Activated T-helper 2 cell treated with anti-CD3 and anti-CD28 coated beads, Interferon-gamma antibody, Interleukin-2, Interleukin-4, amounts not matched to agents 10 μg/mL and 5 μg/mL and 100 μg/mL, durations not matched to agents 14 hours and 24 hours and 36 hours (primary cell): ENCODE measurements around the gene RASL10A. TPM values are rescaled to one million over a fixed set of nuclear protein-coding genes. Genes with fewer than 3 reads are reported as not detected.

Experiments
- DNase-seq: peaks from one replicate; pipeline ENCODE4 v3.0.0; 2021; ENCODE audit warnings: low spot score
- H3K27ac Mint-ChIP-seq: one replicate; pipeline ENCODE4 v1.8.0; 2021; ENCODE audit warnings: mixed read lengths
- H3K27me3 Mint-ChIP-seq: one replicate; pipeline ENCODE4 v1.8.0; 2021; ENCODE audit warnings: low read depth, mixed read lengths
- H3K36me3 Mint-ChIP-seq: one replicate; pipeline ENCODE4 v1.8.0; 2021; ENCODE audit warnings: low read depth, mixed read lengths
- H3K4me1 Mint-ChIP-seq: one replicate; pipeline ENCODE4 v1.8.0; 2021; ENCODE audit warnings: low read depth, mixed read lengths
- H3K4me3 Mint-ChIP-seq: one replicate; pipeline ENCODE4 v1.8.0; 2021; ENCODE audit warnings: low read depth, mild to moderate bottlenecking, moderate library complexity, mixed read lengths
- H3K9me3 Mint-ChIP-seq: one replicate; pipeline ENCODE4 v1.8.0; 2021; ENCODE audit warnings: mixed read lengths
- intact Hi-C: fragments of 100-400 bp; cut with micrococcal nuclease; formaldehyde crosslinking; loops from one replicate; pipeline ENCODE4 v1.15.1; 2023
- total RNA-seq: library from RNA; stranded (reverse); gene quantifications from 2 replicates; pipeline ENCODE4 v1.2.3, GENCODE V29; 2022

RASL10A gene
- total RNA-seq, 1 donor from 2014 or later = 0.52 TPM

DNA sequence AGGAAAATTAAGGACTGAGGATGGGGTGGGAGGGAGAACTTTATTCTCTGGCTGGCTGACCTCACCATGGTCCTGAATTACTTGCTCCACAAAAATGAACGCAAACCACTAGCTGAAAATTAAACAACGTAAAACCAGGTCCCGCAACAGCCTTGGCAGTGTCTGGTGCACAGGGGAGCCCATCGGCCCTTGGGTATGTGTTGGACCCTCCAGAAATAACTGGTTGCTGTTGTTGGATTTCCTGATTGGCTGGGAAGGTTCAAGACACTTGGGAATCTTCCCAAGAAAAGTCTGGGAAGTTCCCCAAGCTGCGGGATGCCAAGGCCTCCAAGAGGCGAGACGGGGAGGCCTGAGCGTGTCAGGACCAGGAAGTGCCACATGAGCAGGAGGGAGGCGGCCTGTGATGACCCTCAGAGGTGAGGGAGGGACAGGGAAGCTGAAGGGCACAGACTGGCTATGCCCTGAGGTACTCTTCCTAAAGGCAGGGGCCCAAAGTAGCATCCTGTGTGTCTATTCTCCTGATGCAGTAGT lies 10.4 kb upstream of the RASL10A start:
- H3K36me3 Mint-ChIP-seq = peaks cover 11% of the 10 kb centered on the region
- no peak overlapping the region for H3K4me3 Mint-ChIP-seq
- no peak for DNase-seq
- no peaks in the 10 kb centered on the region for H3K9me3 Mint-ChIP-seq
- no peaks in the 10 kb centered on the region for H3K4me1 Mint-ChIP-seq
- H3K27ac Mint-ChIP-seq = no peak overlapping the region
- intact Hi-C loops = no loop called here
- H3K27me3 Mint-ChIP-seq = no peaks in the 10 kb centered on the region

- H3K36me3 Mint-ChIP-seq = peaks cover 10% of the 10 kb centered on the region
- no peaks in the 10 kb centered on the region for H3K4me1 Mint-ChIP-seq
- H3K4me3 Mint-ChIP-seq = no peak overlapping the region
- no peak overlapping the region for H3K27ac Mint-ChIP-seq
- intact Hi-C loops = no loop called here
- DNase-seq = no peak
- no peaks in the 10 kb centered on the region for H3K9me3 Mint-ChIP-seq
- H3K27me3 Mint-ChIP-seq = no peaks in the 10 kb centered on the region
Observed at GRCh38 chr22:29325356-29325755, 9.9 kb upstream of the RASL10A start.

DNA sequence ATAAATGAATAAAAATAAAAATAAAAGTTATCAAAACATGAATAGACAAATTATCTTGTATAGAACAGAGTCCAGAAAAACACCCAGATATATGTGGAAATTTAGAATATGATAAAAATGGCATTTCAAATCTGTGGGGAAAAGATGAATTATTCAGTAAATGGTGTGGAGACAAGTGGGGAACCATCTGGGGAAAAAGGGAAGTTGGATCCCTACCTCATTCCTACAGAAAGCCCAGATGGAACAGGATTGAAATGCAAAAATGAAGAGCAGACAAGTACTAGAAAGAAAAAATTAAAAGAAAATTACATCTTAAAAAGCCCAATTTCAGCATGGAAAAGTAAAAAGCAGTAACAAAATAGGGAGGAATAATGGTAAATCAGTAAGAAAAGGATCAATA lies 8.1 kb upstream of the RASL10A start:
- DNase-seq = no peak
- H3K4me1 Mint-ChIP-seq = no peaks in the 10 kb centered on the region
- no peak overlapping the region for H3K4me3 Mint-ChIP-seq
- H3K9me3 Mint-ChIP-seq = no peaks in the 10 kb centered on the region
- H3K36me3 Mint-ChIP-seq = peaks cover 6% of the 10 kb centered on the region
- intact Hi-C loops = no loop called here
- H3K27me3 Mint-ChIP-seq = no peaks in the 10 kb centered on the region
- H3K27ac Mint-ChIP-seq = no peak overlapping the region

GRCh38 chr22:29320546-29320945 lies 5.0 kb upstream of the RASL10A start:
- Mint-ChIP-seq H3K9me3 (no peaks in the 10 kb centered on the region), H3K4me3 (no peak overlapping the region), H3K27me3 (peaks cover 18% of the 10 kb centered on the region), H3K36me3 (no peaks in the 10 kb centered on the region), H3K27ac (no peak overlapping the region), H3K4me1 (no peaks in the 10 kb centered on the region)
- intact Hi-C loops = no loop called here
- no peak for DNase-seq

GRCh38 chr22:29319072-29319471 lies 3.6 kb upstream of the RASL10A start:
- Mint-ChIP-seq H3K4me3 (no peak overlapping the region), H3K36me3 (no peaks in the 10 kb centered on the region), H3K27ac (no peak overlapping the region), H3K9me3 (no peaks in the 10 kb centered on the region), H3K27me3 (peaks cover 26% of the 10 kb centered on the region), H3K4me1 (peaks cover 5% of the 10 kb centered on the region)
- intact Hi-C loops = no loop called here
- no peak for DNase-seq

GRCh38 chr22:29317827-29318454 lies 2.4 kb upstream of the RASL10A start:
- Mint-ChIP-seq H3K4me1 (peaks cover 12% of the 10 kb centered on the region), H3K9me3 (no peaks in the 10 kb centered on the region), H3K27ac (no peak overlapping the region), H3K27me3 (peaks cover 37% of the 10 kb centered on the region), H3K4me3 (no peak overlapping the region), H3K36me3 (no peaks in the 10 kb centered on the region)
- intact Hi-C loops = no loop called here
- no peak for DNase-seq

DNA sequence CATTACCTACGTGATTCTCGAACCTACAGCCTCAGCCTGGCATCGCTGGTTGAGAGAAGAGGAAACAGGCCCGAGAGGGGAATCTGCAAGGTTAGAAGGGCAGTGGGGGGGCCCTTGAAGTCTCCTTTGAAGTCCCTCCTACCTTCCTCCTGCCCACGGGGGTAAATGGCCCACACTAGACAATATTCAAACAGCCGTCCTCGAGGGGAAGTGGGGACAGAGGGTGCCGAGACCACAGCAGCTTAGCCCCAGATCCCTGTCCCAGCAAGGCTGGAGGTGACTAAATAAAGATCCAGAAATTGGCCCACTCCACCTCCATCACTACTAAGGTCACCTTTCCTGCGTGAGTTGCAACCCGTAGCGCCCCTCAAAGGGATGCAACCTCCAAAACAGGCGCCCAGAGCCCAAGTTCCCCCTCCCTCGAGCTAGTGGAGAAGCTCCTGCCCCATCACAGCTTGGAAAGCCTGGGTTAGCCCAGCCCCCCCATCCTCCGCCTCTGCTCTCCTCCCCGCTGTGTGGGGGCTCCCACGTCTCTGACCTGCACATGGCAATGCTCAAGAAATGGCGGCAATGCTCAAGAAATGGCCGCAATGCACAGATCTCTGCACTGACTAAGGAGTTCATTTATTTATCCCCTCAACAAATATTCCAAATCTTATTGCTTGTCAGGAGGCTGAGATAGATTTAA lies 788 bp upstream of the RASL10A start:
- Mint-ChIP-seq H3K9me3 (no peaks in the 10 kb centered on the region), H3K4me3 (peak overlapping the region; percentile 31), H3K27ac (no peak overlapping the region), H3K27me3 (peaks cover 43% of the 10 kb centered on the region), H3K4me1 (peaks cover 13% of the 10 kb centered on the region), H3K36me3 (no peaks in the 10 kb centered on the region)
- DNase-seq = no peak
- intact Hi-C loops = no loop called here

DNA sequence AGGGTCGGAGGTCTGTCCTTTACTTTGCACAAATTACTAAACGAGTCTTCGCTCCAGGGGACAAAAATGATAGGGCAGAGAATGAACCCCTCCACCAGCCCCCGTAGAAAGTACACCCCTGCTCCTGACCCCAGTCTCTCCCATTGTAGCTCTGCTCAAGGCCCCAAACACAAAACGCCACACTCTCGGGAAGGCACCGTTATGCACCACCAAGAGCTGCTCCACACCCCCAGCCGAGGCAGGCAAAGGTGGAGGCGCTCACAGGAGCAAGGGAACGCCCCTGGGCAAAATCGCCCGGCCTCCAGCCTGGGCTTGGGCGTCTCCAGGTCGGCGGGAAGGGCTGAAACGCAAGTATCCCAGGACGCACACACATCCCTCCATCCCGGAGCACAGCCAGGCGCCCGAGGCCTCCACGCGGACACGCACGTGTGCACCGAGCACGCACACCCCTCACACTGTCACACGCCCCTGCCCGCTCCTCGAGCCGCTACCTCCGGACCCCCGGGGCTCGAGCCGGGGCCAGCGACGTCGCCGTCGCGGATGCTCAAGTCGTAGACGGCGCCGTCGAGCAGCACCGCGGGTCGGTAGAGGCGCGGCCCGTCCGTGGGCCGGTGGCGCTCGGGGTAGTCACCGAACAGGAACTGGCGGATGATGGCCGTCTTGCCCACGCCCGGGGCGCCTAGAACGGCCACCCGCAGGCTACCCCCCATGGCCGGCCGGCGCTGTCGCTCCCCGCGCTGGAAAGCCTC lies 786 bp downstream of the RASL10A start:
- Mint-ChIP-seq H3K27ac (no peak overlapping the region), H3K4me1 (peaks cover 17% of the 10 kb centered on the region), H3K4me3 (no peak overlapping the region), H3K36me3 (no peaks in the 10 kb centered on the region), H3K27me3 (peaks cover 43% of the 10 kb centered on the region), H3K9me3 (no peaks in the 10 kb centered on the region)
- intact Hi-C loops = loop anchor here (5.0 kb wide), 1 partner anchor 42 kb away; no protein-coding TSS in a partner anchor
- DNase-seq = no peak

DNA sequence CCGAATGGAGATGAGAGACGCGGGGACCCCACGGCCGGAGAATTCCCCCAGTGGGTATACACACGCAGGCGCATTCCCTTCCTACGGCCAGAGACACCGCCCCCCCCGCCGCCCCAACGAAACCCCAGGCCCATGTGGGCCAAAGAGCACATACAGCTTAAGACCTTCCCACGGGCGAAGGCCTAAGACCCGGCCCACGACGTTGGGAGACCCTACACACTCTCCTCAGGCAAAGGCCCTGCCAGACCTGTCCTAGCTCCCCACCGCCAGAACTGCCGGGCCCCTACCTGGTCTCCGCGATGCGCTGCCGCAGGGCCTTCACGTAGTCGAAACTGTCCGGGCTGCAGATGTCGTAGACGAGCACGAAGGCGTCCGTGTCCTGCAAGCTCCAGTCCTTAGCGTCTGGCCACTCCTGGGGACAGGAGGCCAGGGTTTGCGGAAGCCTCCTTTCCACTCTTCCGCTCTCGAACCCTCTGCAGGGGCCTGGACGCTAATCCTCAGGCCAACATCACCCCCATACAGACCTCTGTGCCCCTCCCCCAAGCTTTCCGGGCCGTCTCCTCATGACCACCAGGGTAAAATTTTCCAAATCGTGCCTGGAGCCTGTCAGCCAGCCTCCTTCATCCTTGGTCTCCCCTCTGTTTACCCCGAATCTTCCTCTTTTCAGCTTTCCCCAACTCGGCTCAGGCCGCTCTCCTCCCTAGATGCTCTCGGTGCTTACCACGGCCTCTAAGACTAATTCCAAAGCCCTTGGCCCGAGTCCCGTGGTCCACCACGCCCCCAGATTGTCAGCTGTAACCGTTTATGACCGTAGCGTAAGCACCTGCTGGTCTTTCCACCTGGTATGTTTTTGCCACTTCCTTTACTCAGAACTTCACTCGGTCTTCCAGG lies 1.7 kb downstream of the RASL10A start:
- Mint-ChIP-seq H3K36me3 (no peaks in the 10 kb centered on the region), H3K27ac (no peak overlapping the region), H3K27me3 (peaks cover 43% of the 10 kb centered on the region), H3K9me3 (no peaks in the 10 kb centered on the region), H3K4me1 (peaks cover 19% of the 10 kb centered on the region), H3K4me3 (no peak overlapping the region)
- intact Hi-C loops = loop anchor here (5.0 kb wide), 1 partner anchor 42 kb away; no protein-coding TSS in a partner anchor
- DNase-seq = no peak

DNA sequence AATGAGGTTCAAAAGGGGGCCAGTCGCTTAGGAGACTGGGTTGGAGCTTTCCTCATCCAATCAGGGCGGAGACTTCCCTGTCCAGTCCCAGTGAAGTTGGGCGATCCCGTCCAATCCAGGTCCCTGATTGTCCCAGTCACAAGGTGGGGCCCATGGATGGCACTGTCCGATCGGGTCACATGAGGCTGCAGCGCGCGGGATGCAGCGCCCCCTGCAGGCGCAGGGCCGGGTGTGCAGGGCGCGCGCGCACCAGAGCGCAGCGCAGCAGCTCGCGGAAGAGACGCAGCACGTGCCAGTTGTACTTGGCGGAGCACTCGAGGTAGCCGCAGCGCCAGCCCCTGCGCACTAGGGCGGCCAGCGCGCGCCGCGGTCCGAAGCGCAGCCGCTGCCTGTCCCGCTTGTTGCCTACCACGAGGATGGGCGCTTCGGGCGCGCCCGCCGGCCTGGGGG lies 2.3 kb downstream of the RASL10A start:
- H3K4me1 Mint-ChIP-seq = peaks cover 21% of the 10 kb centered on the region
- no peak overlapping the region for H3K4me3 Mint-ChIP-seq
- no peak for DNase-seq

GRCh38 chr22:29312218-29313125 lies 3.0 kb downstream of the RASL10A start:
- Mint-ChIP-seq H3K4me3 (no peak overlapping the region), H3K36me3 (no peaks in the 10 kb centered on the region), H3K9me3 (no peaks in the 10 kb centered on the region), H3K4me1 (peaks cover 22% of the 10 kb centered on the region), H3K27ac (no peak overlapping the region), H3K27me3 (peaks cover 41% of the 10 kb centered on the region)
- intact Hi-C loops = loop anchor here (5.0 kb wide), 1 partner anchor 40 kb away; no protein-coding TSS in a partner anchor
- DNase-seq = no peak

More for the DNA sequence above, 2.3 kb downstream of the RASL10A start:
- no peaks in the 10 kb centered on the region for H3K9me3 Mint-ChIP-seq
- intact Hi-C loops = loop anchor here (5.0 kb wide), 1 partner anchor 41 kb away; no protein-coding TSS in a partner anchor
- peaks cover 43% of the 10 kb centered on the region for H3K27me3 Mint-ChIP-seq
- H3K27ac Mint-ChIP-seq = no peak overlapping the region
- no peaks in the 10 kb centered on the region for H3K36me3 Mint-ChIP-seq
